Mesothelial cell of epicardium (in vitro differentiated cells): ENCODE data around the gene USO1. TPM values are rescaled to one million over a fixed set of nuclear protein-coding genes. Genes with fewer than 3 reads are reported as not detected.

ENCODE experiments used
- DNase-seq, 2 experiments: peaks; one replicate each; pipeline ENCODE4 v3.0.0; 2021; ENCODE audit warnings: low spot score in 2 of 2; ENCODE audit not compliant: unreplicated experiment in 2 of 2
- H3K27ac Mint-ChIP-seq: 2 replicates; pipeline ENCODE4 v1.8.0; 2021; ENCODE audit warnings: mixed read lengths
- H3K27me3 Mint-ChIP-seq: 2 replicates; pipeline ENCODE4 v1.8.0; 2021; ENCODE audit warnings: low read depth, mixed read lengths
- H3K36me3 Mint-ChIP-seq: 2 replicates; pipeline ENCODE4 v1.8.0; 2021; ENCODE audit warnings: mixed read lengths
- H3K4me1 Mint-ChIP-seq: 2 replicates; pipeline ENCODE4 v1.8.0; 2021; ENCODE audit warnings: mixed read lengths
- H3K4me3 Mint-ChIP-seq: 2 replicates; pipeline ENCODE4 v1.8.0; 2021; ENCODE audit warnings: mild to moderate bottlenecking, moderate library complexity, mixed read lengths
- H3K9me3 Mint-ChIP-seq: 2 replicates; pipeline ENCODE4 v1.8.0; 2021; ENCODE audit warnings: mixed read lengths
- CTCF ChIP-seq: fragments of 200-600 bp; sonication (generic); IDR thresholded peaks from one replicate; pipeline ENCODE4 v1.5.0; 2021; ENCODE audit warnings: antibody characterized with exemption; ENCODE audit not compliant: unreplicated experiment
- total RNA-seq: library from RNA; stranded (reverse); gene quantifications from 3 replicates; pipeline ENCODE4 v1.2.1, GENCODE V29; 2021

The USO1 gene
- total RNA-seq, 1 donor from 2014 or later: 53.3 TPM

GRCh38 chr4:75696071-75696470 is 28.3 kb upstream of the USO1 start:
- DNase-seq: no peak
- H3K36me3 Mint-ChIP-seq: peaks cover 15% of the 10 kb centered on the region
- H3K27me3 Mint-ChIP-seq: no peaks in the 10 kb centered on the region
- no peak overlapping the region for H3K27ac Mint-ChIP-seq
- no peaks in the 10 kb centered on the region for H3K4me1 Mint-ChIP-seq
- no peak for TF ChIP-seq CTCF
- H3K9me3 Mint-ChIP-seq: peaks cover 4% of the 10 kb centered on the region
- H3K4me3 Mint-ChIP-seq: no peak overlapping the region

- no peak for DNase-seq
- Mint-ChIP-seq H3K27ac (no peak overlapping the region), H3K4me3 (no peak overlapping the region), H3K27me3 (no peaks in the 10 kb centered on the region), H3K36me3 (peaks cover 13% of the 10 kb centered on the region), H3K9me3 (peaks cover 4% of the 10 kb centered on the region), H3K4me1 (no peaks in the 10 kb centered on the region)
- TF ChIP-seq CTCF: no peak
Observed at GRCh38 chr4:75696581-75696980, 27.8 kb upstream of the USO1 start.

GRCh38 chr4:75698162-75698962 is 26.0 kb upstream of the USO1 start:
- Mint-ChIP-seq H3K9me3 (peaks cover 4% of the 10 kb centered on the region), H3K27me3 (no peaks in the 10 kb centered on the region), H3K4me1 (no peaks in the 10 kb centered on the region), H3K27ac (no peak overlapping the region), H3K4me3 (no peak overlapping the region), H3K36me3 (peaks cover 9% of the 10 kb centered on the region)
- no peak for DNase-seq
- TF ChIP-seq CTCF: no peak

GRCh38 chr4:75698963-75699228 is 25.5 kb upstream of the USO1 start:
- TF ChIP-seq CTCF: no peak
- Mint-ChIP-seq H3K9me3 (peaks cover 3% of the 10 kb centered on the region), H3K4me3 (no peak overlapping the region), H3K36me3 (peaks cover 8% of the 10 kb centered on the region), H3K27me3 (no peaks in the 10 kb centered on the region), H3K27ac (no peak overlapping the region), H3K4me1 (no peaks in the 10 kb centered on the region)
- no peak for DNase-seq

- H3K9me3 Mint-ChIP-seq: no peaks in the 10 kb centered on the region
- no peak overlapping the region for H3K27ac Mint-ChIP-seq
- H3K4me3 Mint-ChIP-seq: no peak overlapping the region
- H3K27me3 Mint-ChIP-seq: no peaks in the 10 kb centered on the region
- DNase-seq: no peak
- no peak for TF ChIP-seq CTCF
- no peaks in the 10 kb centered on the region for H3K4me1 Mint-ChIP-seq
- H3K36me3 Mint-ChIP-seq: peaks cover 5% of the 10 kb centered on the region
Observed at GRCh38 chr4:75699299-75699698, 25.1 kb upstream of the USO1 start.
